Measurements from ENCODE around the gene MDP1. TPM values are rescaled to one million over a fixed set of nuclear protein-coding genes. Genes with fewer than 3 reads are reported as not detected.

MDP1 gene
- total RNA-seq, 1 experiment from 2014 or later = 12.6 TPM

DNA sequence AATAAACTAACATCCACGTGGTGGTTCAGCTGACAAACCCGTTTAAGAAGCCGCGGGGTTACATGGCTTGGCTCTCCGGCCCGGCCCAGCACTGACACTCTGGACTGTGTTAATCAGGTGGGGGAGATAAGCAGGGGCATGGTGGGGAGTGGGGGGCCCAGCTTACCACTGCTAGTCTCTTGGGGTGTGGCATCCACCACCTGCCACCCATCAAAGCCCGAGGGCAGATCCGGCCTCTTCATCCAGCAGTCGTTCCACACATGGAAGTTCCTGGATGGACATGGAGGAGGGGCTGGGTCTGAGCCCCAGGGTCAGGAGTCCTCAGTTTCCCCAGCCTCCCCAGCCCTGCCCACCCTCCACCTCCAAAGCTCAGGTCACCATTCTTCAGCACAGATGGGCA is 42.3 kb upstream of the MDP1 start:
- no peak for DNase-seq (ENCODE audit: low spot score)
- ChIA-PET POLR2A (no interaction called here), CTCF (interaction anchor here (1.7 kb wide), 1 partner anchor 50 kb away, joined by 8 read pairs; the partner anchor contains the start of gene CIDEB)
- ATAC-seq = no peak
- no peaks in the 10 kb centered on the region for H3K9me3 Mint-ChIP-seq
- H3K4me3 Mint-ChIP-seq = no peak overlapping the region
- no peaks in the 10 kb centered on the region; the same call in 1 of the 2 replicates for H3K27me3 Mint-ChIP-seq (ENCODE audit: low read depth)
- no peak overlapping the region for H3K27ac Mint-ChIP-seq
- no peaks in the 10 kb centered on the region for H3K4me1 Mint-ChIP-seq
- H3K36me3 Mint-ChIP-seq = no peaks in the 10 kb centered on the region
- TF ChIP-seq GRHL2 (CRISPR knock-in tag; IDR thresholded peaks at IDR 0.05; ENCODE audit: insufficient replicate concordance, severe bottlenecking) (no peak), ZNF512 (CRISPR knock-in tag; IDR thresholded peaks at IDR 0.05; ENCODE audit: borderline replicate concordance) (no peak), SOX15 (CRISPR knock-in tag; IDR thresholded peaks at IDR 0.05) (no peak)

GRCh38 chr14:24256960-24257359 is 41.1 kb upstream of the MDP1 start:
- ChIA-PET CTCF (interaction anchor here (1.7 kb wide), 1 partner anchor 51 kb away, joined by 8 read pairs; the partner anchor contains the start of gene CIDEB), POLR2A (no interaction called here)
- Mint-ChIP-seq H3K4me1 (no peaks in the 10 kb centered on the region), H3K27ac (no peak overlapping the region), H3K9me3 (no peaks in the 10 kb centered on the region), H3K36me3 (no peaks in the 10 kb centered on the region), H3K27me3 (ENCODE audit: low read depth) (no peaks in the 10 kb centered on the region; the same call in 1 of the 2 replicates), H3K4me3 (no peak overlapping the region)
- no peak for TF ChIP-seq E2F4 (CRISPR knock-in tag; IDR thresholded peaks at IDR 0.05; ENCODE audit: borderline replicate concordance, low read depth)
- TF ChIP-seq IRF2 (CRISPR knock-in tag; IDR thresholded peaks at IDR 0.05; ENCODE audit: borderline replicate concordance, low read depth) = no peak
- TF ChIP-seq ZNF121 (CRISPR knock-in tag; IDR thresholded peaks at IDR 0.05) = no peak
- no peak for TF ChIP-seq CBFB (CRISPR knock-in tag; IDR thresholded peaks at IDR 0.05; ENCODE audit: low read depth)
- TF ChIP-seq, protein P1, sequence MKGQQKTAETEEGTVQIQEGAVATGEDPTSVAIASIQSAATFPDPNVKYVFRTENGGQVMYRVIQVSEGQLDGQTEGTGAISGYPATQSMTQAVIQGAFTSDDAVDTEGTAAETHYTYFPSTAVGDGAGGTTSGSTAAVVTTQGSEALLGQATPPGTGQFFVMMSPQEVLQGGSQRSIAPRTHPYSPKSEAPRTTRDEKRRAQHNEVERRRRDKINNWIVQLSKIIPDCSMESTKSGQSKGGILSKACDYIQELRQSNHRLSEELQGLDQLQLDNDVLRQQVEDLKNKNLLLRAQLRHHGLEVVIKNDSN (CRISPR knock-in tag; IDR thresholded peaks at IDR 0.05) = no peak
- TF ChIP-seq PREB (CRISPR knock-in tag; IDR thresholded peaks at IDR 0.05; ENCODE audit: borderline replicate concordance) = no peak
- TF ChIP-seq ELF4 (CRISPR knock-in tag; IDR thresholded peaks at IDR 0.05; ENCODE audit: low read depth) = no peak
- no peak for TF ChIP-seq RELA (CRISPR knock-in tag; IDR thresholded peaks at IDR 0.05; ENCODE audit: borderline replicate concordance)
- TF ChIP-seq GABPB1 (CRISPR knock-in tag; IDR thresholded peaks at IDR 0.05) = no peak
- TF ChIP-seq MYBL2 (CRISPR knock-in tag; IDR thresholded peaks at IDR 0.05) = no peak
- no peak for TF ChIP-seq CTCF (IDR thresholded peaks at IDR 0.05)
- TF ChIP-seq, protein P2, sequence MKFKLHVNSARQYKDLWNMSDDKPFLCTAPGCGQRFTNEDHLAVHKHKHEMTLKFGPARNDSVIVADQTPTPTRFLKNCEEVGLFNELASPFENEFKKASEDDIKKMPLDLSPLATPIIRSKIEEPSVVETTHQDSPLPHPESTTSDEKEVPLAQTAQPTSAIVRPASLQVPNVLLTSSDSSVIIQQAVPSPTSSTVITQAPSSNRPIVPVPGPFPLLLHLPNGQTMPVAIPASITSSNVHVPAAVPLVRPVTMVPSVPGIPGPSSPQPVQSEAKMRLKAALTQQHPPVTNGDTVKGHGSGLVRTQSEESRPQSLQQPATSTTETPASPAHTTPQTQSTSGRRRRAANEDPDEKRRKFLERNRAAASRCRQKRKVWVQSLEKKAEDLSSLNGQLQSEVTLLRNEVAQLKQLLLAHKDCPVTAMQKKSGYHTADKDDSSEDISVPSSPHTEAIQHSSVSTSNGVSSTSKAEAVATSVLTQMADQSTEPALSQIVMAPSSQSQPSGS (CRISPR knock-in tag; IDR thresholded peaks at IDR 0.05; ENCODE audit: borderline replicate concordance, low read depth) = no peak
- TF ChIP-seq, protein P3, sequence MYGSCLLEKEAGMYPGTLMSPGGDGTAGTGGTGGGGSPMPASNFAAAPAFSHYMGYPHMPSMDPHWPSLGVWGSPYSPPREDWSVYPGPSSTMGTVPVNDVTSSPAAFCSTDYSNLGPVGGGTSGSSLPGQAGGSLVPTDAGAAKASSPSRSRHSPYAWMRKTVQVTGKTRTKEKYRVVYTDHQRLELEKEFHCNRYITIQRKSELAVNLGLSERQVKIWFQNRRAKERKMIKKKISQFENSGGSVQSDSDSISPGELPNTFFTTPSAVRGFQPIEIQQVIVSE (CRISPR knock-in tag; IDR thresholded peaks at IDR 0.05; ENCODE audit: borderline replicate concordance) = no peak
- ATAC-seq (no peak), DNase-seq (ENCODE audit: low spot score) (no peak)

Measured in WTC11 (cell line).